Measurements from ENCODE around the gene FBXO40. TPM values are rescaled to one million over a fixed set of nuclear protein-coding genes. Genes with fewer than 3 reads are reported as not detected.

FBXO40 gene
- total RNA-seq, 4 donors from 2014 or later, result 7.2 to 40.8 (median 28.7) TPM

- intact Hi-C loops (cut with DNase I; ENCODE audit: low total_unique reads) (no loop called here), in situ Hi-C loops (cut with MboI; ENCODE audit: low sequenced_read_pairs in 4 of 4) (no loop called here)
- Histone ChIP-seq H3K4me1 (peaks cover 7 to 19% of the 10 kb centered on the region in 2 donors), H3K9me3 (no peaks in the 10 kb centered on the region), H3K36me3 (peaks cover 0 to 20% of the 10 kb centered on the region in 2 donors), H3K27ac (peak overlapping the region in 3 of 4 donors; percentile 18 to 30 (median 24)), H3K4me3 (no peak overlapping the region), H3K27me3 (no peaks in the 10 kb centered on the region)
- TF ChIP-seq CTCF (IDR thresholded peaks at IDR 0.05 in 4 of 5, conservative IDR thresholded peaks at IDR 0.05 in 1 of 5) (no peak), POLR2A (IDR thresholded peaks at IDR 0.05) (no peak)
- no peak for ATAC-seq
- DNase-seq, result no peak
Observed at GRCh38 chr3:121629601-121630000, 36.4 kb downstream of the FBXO40 start.

GRCh38 chr3:121630355-121630754 is 37.2 kb downstream of the FBXO40 start:
- intact Hi-C loops (cut with DNase I; ENCODE audit: low total_unique reads) (no loop called here), in situ Hi-C loops (cut with MboI; ENCODE audit: low sequenced_read_pairs in 4 of 4) (no loop called here)
- peaks cover 0 to 20% of the 10 kb centered on the region in 2 donors for H3K36me3 ChIP-seq
- H3K27me3 ChIP-seq, result no peaks in the 10 kb centered on the region
- peaks cover 5 to 11% of the 10 kb centered on the region in 2 donors for H3K4me1 ChIP-seq
- TF ChIP-seq CTCF (IDR thresholded peaks at IDR 0.05 in 4 of 5, conservative IDR thresholded peaks at IDR 0.05 in 1 of 5) (no peak), POLR2A (IDR thresholded peaks at IDR 0.05) (no peak)
- no peaks in the 10 kb centered on the region for H3K9me3 ChIP-seq
- ATAC-seq, result no peak
- no peak overlapping the region for H3K4me3 ChIP-seq
- no peak for DNase-seq
- H3K27ac ChIP-seq, result peak overlapping the region in 1 of 4 donors; percentile 30

GRCh38 chr3:121637922-121638321 is 44.7 kb downstream of the FBXO40 start:
- Histone ChIP-seq H3K27ac (no peak overlapping the region), H3K36me3 (no peaks in the 10 kb centered on the region), H3K27me3 (no peaks in the 10 kb centered on the region), H3K4me3 (no peak overlapping the region), H3K4me1 (no peaks in the 10 kb centered on the region), H3K9me3 (no peaks in the 10 kb centered on the region)
- intact Hi-C loops (cut with DNase I; ENCODE audit: low total_unique reads) (no loop called here), in situ Hi-C loops (cut with MboI; ENCODE audit: low sequenced_read_pairs in 4 of 4) (no loop called here)
- TF ChIP-seq POLR2A (IDR thresholded peaks at IDR 0.05) (no peak), CTCF (IDR thresholded peaks at IDR 0.05 in 4 of 5, conservative IDR thresholded peaks at IDR 0.05 in 1 of 5) (no peak)
- no peak for ATAC-seq
- DNase-seq, result no peak

GRCh38 chr3:121641127-121641526 is 47.9 kb downstream of the FBXO40 start:
- ATAC-seq, result no peak
- in situ Hi-C loops (cut with MboI; ENCODE audit: low sequenced_read_pairs in 4 of 4), result no loop called here
- Histone ChIP-seq H3K9me3 (no peaks in the 10 kb centered on the region), H3K4me3 (no peak overlapping the region), H3K27ac (no peak overlapping the region), H3K27me3 (no peaks in the 10 kb centered on the region), H3K36me3 (no peaks in the 10 kb centered on the region), H3K4me1 (no peaks in the 10 kb centered on the region)
- TF ChIP-seq CTCF (IDR thresholded peaks at IDR 0.05 in 4 of 5, conservative IDR thresholded peaks at IDR 0.05 in 1 of 5), result no peak
- no peak for TF ChIP-seq POLR2A (IDR thresholded peaks at IDR 0.05)
- intact Hi-C loops (cut with DNase I; ENCODE audit: low total_unique reads), result no loop called here
- no peak for DNase-seq
